Chondrocyte (in vitro differentiated cells): ENCODE results near the gene DENND4B. TPM values are rescaled to one million over a fixed set of nuclear protein-coding genes. Genes with fewer than 3 reads are reported as not detected.

Source experiments
- DNase-seq: peaks from one replicate; pipeline ENCODE4 v3.0.0; 2021; ENCODE audit warnings: mixed read lengths, low spot score
- H3K27ac Mint-ChIP-seq: one replicate; pipeline ENCODE4 v1.8.0; 2021; ENCODE audit warnings: mild to moderate bottlenecking, moderate library complexity, mixed read lengths; ENCODE audit not compliant: unreplicated experiment
- H3K27me3 Mint-ChIP-seq: 2 replicates; pipeline ENCODE4 v1.8.0; 2021; ENCODE audit warnings: low read depth, mixed read lengths
- H3K36me3 Mint-ChIP-seq: 2 replicates; pipeline ENCODE4 v1.8.0; 2021; ENCODE audit warnings: low read depth, mixed read lengths
- H3K4me1 Mint-ChIP-seq: 2 replicates; pipeline ENCODE4 v1.8.0; 2021; ENCODE audit warnings: low read depth, mild to moderate bottlenecking, mixed read lengths
- H3K4me3 Mint-ChIP-seq: one replicate; pipeline ENCODE4 v1.8.0; 2021; ENCODE audit warnings: mild to moderate bottlenecking, moderate library complexity, mixed read lengths; ENCODE audit not compliant: unreplicated experiment
- H3K9me3 Mint-ChIP-seq: 2 replicates; pipeline ENCODE4 v1.8.0; 2021; ENCODE audit warnings: low read depth, mixed read lengths
- CTCF ChIP-seq: fragments of 200-600 bp; sonication (generic); IDR thresholded peaks from 2 replicates; pipeline ENCODE4 v1.5.0; 2021; ENCODE audit warnings: antibody characterized with exemption, mild to moderate bottlenecking, moderate library complexity
- total RNA-seq: library from RNA; stranded (reverse); gene quantifications from 3 replicates; pipeline ENCODE4 v1.2.1, GENCODE V29; 2021

Gene DENND4B
- total RNA-seq, 1 donor from 2014 or later: 36.7 TPM

DNA sequence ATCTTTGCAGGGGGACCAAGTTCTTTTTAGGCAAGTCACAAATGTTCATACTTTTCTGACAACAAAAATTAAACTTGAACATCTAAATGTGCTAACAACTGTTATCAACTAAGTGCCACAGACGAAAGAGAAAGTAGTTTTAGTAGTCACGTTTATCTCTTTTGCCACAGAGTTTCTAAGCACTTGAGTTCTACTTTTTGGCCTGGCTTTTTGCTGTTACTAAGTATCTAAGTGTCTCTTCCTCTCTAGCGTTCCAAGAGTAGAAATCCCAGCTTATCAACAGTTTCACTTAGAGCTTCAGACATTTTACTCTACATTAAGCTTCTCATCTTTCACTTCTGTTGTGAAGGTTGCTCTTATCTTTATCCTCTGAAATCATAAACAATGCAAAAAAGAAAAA is 58.0 kb downstream of the DENND4B start:
- no peak for DNase-seq
- Mint-ChIP-seq H3K4me3 (no peak overlapping the region), H3K36me3 (peaks cover 3% of the 10 kb centered on the region), H3K4me1 (peaks cover 14% of the 10 kb centered on the region), H3K27ac (no peak overlapping the region), H3K9me3 (no peaks in the 10 kb centered on the region), H3K27me3 (no peaks in the 10 kb centered on the region)
- no peak for TF ChIP-seq CTCF

- H3K27ac Mint-ChIP-seq: no peak overlapping the region
- no peak overlapping the region for H3K4me3 Mint-ChIP-seq
- no peak for DNase-seq
- peaks cover 14% of the 10 kb centered on the region for H3K4me1 Mint-ChIP-seq
- H3K36me3 Mint-ChIP-seq: peaks cover 1% of the 10 kb centered on the region
- TF ChIP-seq CTCF: no peak
- H3K27me3 Mint-ChIP-seq: no peaks in the 10 kb centered on the region
- no peaks in the 10 kb centered on the region for H3K9me3 Mint-ChIP-seq
Measured at GRCh38 chr1:153886127-153886526, 60.4 kb downstream of the DENND4B start.

DNA sequence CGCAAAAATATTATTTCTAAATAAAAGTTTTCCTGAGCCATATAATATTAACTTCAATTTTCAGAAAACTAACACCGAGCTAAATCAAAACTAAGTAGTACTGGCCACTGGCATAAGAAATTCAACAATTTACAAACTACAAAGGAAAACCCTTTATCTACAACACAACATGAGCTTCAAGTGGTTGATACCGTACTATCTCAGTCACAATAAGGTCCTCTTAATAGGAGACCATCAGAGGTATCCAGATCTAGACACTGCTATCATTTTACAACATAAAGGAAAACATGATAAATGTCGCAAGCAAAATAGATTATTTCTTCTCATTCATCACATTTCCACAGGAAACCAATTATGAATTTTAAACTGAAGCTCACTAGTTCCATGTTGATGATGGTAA is 63.3 kb downstream of the DENND4B start:
- Mint-ChIP-seq H3K4me1 (peaks cover 9% of the 10 kb centered on the region), H3K4me3 (no peak overlapping the region), H3K27me3 (no peaks in the 10 kb centered on the region), H3K36me3 (no peaks in the 10 kb centered on the region), H3K27ac (no peak overlapping the region), H3K9me3 (no peaks in the 10 kb centered on the region)
- no peak for TF ChIP-seq CTCF
- no peak for DNase-seq

DNA sequence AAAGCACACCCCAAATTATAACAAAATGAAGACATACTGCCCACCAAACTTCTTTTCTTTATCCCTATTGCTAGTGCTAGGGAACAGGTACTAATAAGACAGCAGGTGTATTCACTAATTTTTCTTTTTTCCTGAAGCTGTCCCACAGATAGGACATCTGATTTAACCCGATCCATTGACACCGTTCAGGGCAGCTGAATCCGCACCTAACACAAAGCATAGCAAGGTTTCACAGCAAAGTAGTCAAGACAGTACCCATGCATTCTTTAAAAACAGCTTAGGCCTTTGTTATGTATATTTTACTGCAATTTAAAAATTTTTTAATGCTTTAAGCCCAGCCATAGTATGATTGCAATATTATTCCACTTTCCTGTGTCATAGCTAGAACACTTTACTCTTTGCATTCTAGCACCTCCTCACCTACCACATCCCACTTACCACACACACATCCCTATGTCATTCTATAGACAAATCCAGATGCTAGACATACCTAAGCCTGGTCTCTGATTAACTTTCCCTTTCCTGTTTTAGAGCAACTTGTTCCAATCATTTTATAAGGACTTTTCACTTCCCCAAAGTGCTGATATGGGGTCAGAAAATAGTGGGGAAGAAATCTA is 64.1 kb downstream of the DENND4B start:
- Mint-ChIP-seq H3K27ac (no peak overlapping the region), H3K27me3 (no peaks in the 10 kb centered on the region), H3K4me3 (no peak overlapping the region), H3K4me1 (peaks cover 10% of the 10 kb centered on the region), H3K9me3 (no peaks in the 10 kb centered on the region), H3K36me3 (no peaks in the 10 kb centered on the region)
- DNase-seq: no peak
- TF ChIP-seq CTCF: no peak

GRCh38 chr1:153881751-153882150 is 64.8 kb downstream of the DENND4B start:
- Mint-ChIP-seq H3K9me3 (no peaks in the 10 kb centered on the region), H3K4me1 (peaks cover 4% of the 10 kb centered on the region), H3K36me3 (no peaks in the 10 kb centered on the region), H3K27ac (no peak overlapping the region), H3K27me3 (no peaks in the 10 kb centered on the region), H3K4me3 (no peak overlapping the region)
- DNase-seq: no peak
- TF ChIP-seq CTCF: no peak
